GM23338 (cell line): ENCODE data around the gene GRIN2D. TPM values are rescaled to one million over a fixed set of nuclear protein-coding genes. Genes with fewer than 3 reads are reported as not detected.

Experiments used
- ATAC-seq: fragments of 200-7000 bp; cut with Tn5 transposase; 3 replicates; pipeline ENCODE4 v1.9.1; 2020
- DNase-seq: peaks from one replicate; pipeline ENCODE4 v3.0.0-alpha.2; 2015; ENCODE audit warnings: low spot score
- H2AFZ ChIP-seq: fragments of 200-600 bp; sonication (generic); 2 replicates; pipeline ENCODE4 v1.8.0; 2016; ENCODE audit warnings: antibody characterized with exemption, mild to moderate bottlenecking, moderate library complexity
- H3F3A ChIP-seq: fragments of 200-600 bp; sonication (generic); replicated peaks from 2 replicates; pipeline ENCODE4 v1.8.0; 2017; ENCODE audit warnings: antibody characterized with exemption, mixed run types, low read depth
- H3K27ac ChIP-seq: fragments of 200-600 bp; sonication (generic); 2 replicates; pipeline ENCODE4 v1.6.1; 2016; ENCODE audit warnings: low read depth
- H3K27me3 ChIP-seq: fragments of 200-600 bp; sonication (generic); 2 replicates; pipeline ENCODE4 v1.8.0; 2016; ENCODE audit warnings: mild to moderate bottlenecking, mixed run types, moderate library complexity; ENCODE audit not compliant: insufficient read depth
- H3K36me3 ChIP-seq: fragments of 200-600 bp; sonication (generic); 2 replicates; pipeline ENCODE4 v1.8.0; 2016; ENCODE audit warnings: mild to moderate bottlenecking; ENCODE audit not compliant: insufficient read depth
- H3K4me1 ChIP-seq: fragments of 200-600 bp; sonication (generic); 2 replicates; pipeline ENCODE4 v1.8.0; 2016; ENCODE audit warnings: mild to moderate bottlenecking, moderate library complexity; ENCODE audit not compliant: insufficient read depth
- H3K4me2 ChIP-seq: fragments of 200-600 bp; sonication (generic); 2 replicates; pipeline ENCODE4 v1.7.1; 2017; ENCODE audit warnings: mixed run types
- H3K4me3 ChIP-seq: fragments of 200-600 bp; sonication (generic); 2 replicates; pipeline ENCODE4 v1.6.1; 2016; ENCODE audit warnings: mixed run types
- H3K79me2 ChIP-seq: fragments of 200-600 bp; sonication (generic); replicated peaks from 2 replicates; pipeline ENCODE4 v1.8.0; 2017; ENCODE audit warnings: mild to moderate bottlenecking; ENCODE audit not compliant: insufficient read depth
- H3K9me2 ChIP-seq: fragments of 200-600 bp; sonication (generic); 2 replicates; pipeline ENCODE4 v1.8.0; 2017; ENCODE audit not compliant: insufficient read depth
- H4K20me1 ChIP-seq: fragments of 200-600 bp; sonication (generic); replicated peaks from 2 replicates; pipeline ENCODE4 v1.8.0; 2017; ENCODE audit warnings: mild to moderate bottlenecking; ENCODE audit not compliant: insufficient read depth
- H3K27ac Mint-ChIP-seq: 2 replicates; pipeline ENCODE4 v1.8.0; 2020; ENCODE audit warnings: inconsistent platforms, mild to moderate bottlenecking, moderate library complexity, mixed read lengths
- H3K27me3 Mint-ChIP-seq: 3 replicates; pipeline ENCODE4 v1.8.0; 2022; ENCODE audit warnings: low read depth, mild to moderate bottlenecking, moderate library complexity, mixed read lengths, inconsistent platforms; ENCODE audit not compliant: insufficient read depth, poor library complexity
- H3K36me3 Mint-ChIP-seq: 3 replicates; pipeline ENCODE4 v1.8.0; 2021; ENCODE audit warnings: low read depth, mild to moderate bottlenecking, inconsistent platforms, moderate library complexity, mixed read lengths
- H3K4me1 Mint-ChIP-seq: 3 replicates; pipeline ENCODE4 v1.8.0; 2020; ENCODE audit warnings: mild to moderate bottlenecking, inconsistent platforms, mixed read lengths
- H3K4me3 Mint-ChIP-seq: 3 replicates; pipeline ENCODE4 v1.8.0; 2021; ENCODE audit warnings: moderate library complexity, mild to moderate bottlenecking, inconsistent platforms, mixed read lengths
- H3K9me3 Mint-ChIP-seq: 3 replicates; pipeline ENCODE4 v1.8.0; 2020; ENCODE audit warnings: moderate library complexity, mild to moderate bottlenecking, inconsistent platforms, mixed read lengths
- CREB1 ChIP-seq: fragments of 250-450 bp; sonication (Bioruptor Pico); IDR thresholded peaks from 2 replicates; pipeline ENCODE4 v1.5.0; 2020; ENCODE audit warnings: low read depth, mild to moderate bottlenecking, moderate library complexity
- EZH2phosphoT487 ChIP-seq: fragments of 200-600 bp; sonication (generic); IDR thresholded peaks from one replicate; pipeline ENCODE4 v1.8.1; 2018; ENCODE audit warnings: antibody characterized with exemption; ENCODE audit not compliant: unreplicated experiment
- POLR2AphosphoS5 ChIP-seq: IDR thresholded peaks from 2 replicates; pipeline ENCODE4 v1.6.1; 2016; ENCODE audit warnings: antibody characterized with exemption, low read depth
- STAT1 ChIP-seq: IDR thresholded peaks from one replicate; pipeline ENCODE4 v1.6.1; 2016; ENCODE audit warnings: antibody characterized with exemption; ENCODE audit not compliant: unreplicated experiment
- long read RNA-seq: library from polyadenylated mRNA; unstranded; transcript quantifications from one replicate; pipeline ENCODE4 v2.0.0, GENCODE V29; 2020; ENCODE audit not compliant: unreplicated experiment
- polyA plus RNA-seq: library from polyadenylated mRNA; unstranded; fragments of >200 nt; fragmentation: Nextera tagmentation; extraction: Ambion mirVana; gene quantifications from 2 replicates; pipeline ENCODE4 v1.2.1, GENCODE V29; 2016
- total RNA-seq: library from RNA; depleted of rRNA; stranded (reverse); fragments of >200 nt; shearing (Covaris generic); gene quantifications from 2 replicates; pipeline ENCODE4 v1.2.3, GENCODE V29; 2014; rRNA removed
- TF ChIP-seq, protein P1 (sequence below), 2 experiments: fragments of 200-600 bp in 1 of 2; sonication (generic) in 1 of 2; conservative IDR thresholded peaks; 2 replicates each; pipeline versions ENCODE4 v1.5.1 to v1.6.1; 2016 to 2017; ENCODE audit warnings: antibody characterized with exemption in 2 of 2, low read depth in 2 of 2, mild to moderate bottlenecking in 2 of 2, moderate library complexity in 1 of 2
- TF ChIP-seq, protein P2 (sequence below): fragments of 250-450 bp; sonication (Bioruptor Pico); IDR thresholded peaks from 2 replicates; pipeline ENCODE4 v1.5.0; 2020; ENCODE audit warnings: mild to moderate bottlenecking, moderate library complexity
- TF ChIP-seq, protein P3 (sequence below): IDR thresholded peaks from one replicate; pipeline ENCODE4 v1.6.1; 2018; ENCODE audit warnings: antibody characterized with exemption; ENCODE audit not compliant: unreplicated experiment

GRIN2D gene
- total RNA-seq (16.5 and 20.0 TPM in 2 replicates), polyA plus RNA-seq (4.4 and 6.0 TPM in 2 replicates)
- long read RNA-seq: 0 reads

DNA sequence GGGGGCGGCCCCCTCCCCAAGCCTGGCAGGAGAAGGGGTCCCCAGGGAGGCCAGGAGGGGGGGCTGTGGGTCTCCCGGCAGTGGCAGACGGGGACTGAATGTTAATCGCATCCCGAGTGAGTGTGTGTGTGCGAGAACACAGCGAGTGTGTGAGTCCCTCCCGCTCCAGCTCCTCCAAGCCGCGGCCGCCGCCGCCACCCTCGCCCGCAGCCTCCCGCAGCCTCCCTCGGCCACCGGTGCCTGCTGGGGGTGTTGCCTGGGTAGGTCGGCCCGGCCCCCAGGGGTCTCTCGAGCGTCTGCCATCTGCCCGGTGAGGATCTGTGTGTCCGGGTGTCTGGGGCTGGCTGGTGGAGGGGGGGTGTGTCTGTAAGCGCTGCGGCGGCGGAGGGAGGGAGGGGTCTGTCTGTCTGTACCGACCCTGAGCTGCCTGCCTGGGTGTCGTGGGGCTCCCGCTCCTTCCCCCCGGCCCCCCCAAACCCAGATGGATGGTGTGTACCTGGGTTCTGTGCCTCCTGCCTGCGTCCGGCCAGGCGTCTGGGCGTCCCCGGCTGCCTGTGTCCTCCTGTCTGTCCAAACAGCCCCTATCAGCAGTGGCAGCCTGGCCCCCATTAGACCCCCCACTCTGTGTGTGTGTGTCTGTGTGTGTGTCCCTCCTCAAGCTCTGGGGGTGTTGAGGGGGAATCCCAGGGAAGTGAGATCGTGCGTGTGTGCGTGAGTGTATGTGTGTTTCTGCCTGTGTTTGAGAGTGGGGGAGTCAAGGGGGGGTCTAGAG is at the start of gene GRIN2D:
Gene GRIN2D (plus strand): TSS at position 110 of the 772 bp plus-strand sequence. CDS start 4,725 bp downstream, outside the sequence.
- Mint-ChIP-seq H3K4me1 (peaks cover 46% of the 10 kb centered on the region), H3K9me3 (peaks cover under 1% of the 10 kb centered on the region; the same call in 2 of the 3 replicates), H3K4me3 (peak within 1 kb of the TSS; percentile 73), H3K27me3 (peaks cover 55% of the 10 kb centered on the region), H3K27ac (no peak within 1 kb of the TSS), H3K36me3 (peaks cover 13% of the 10 kb centered on the region)
- Histone ChIP-seq H3K27me3 (peaks cover 62% of the 10 kb centered on the region), H3F3A (peaks cover 11% of the 10 kb centered on the region), H3K4me2 (peak within 1 kb of the TSS; percentile 95), H3K9me2 (no peaks in the 10 kb centered on the region), H2AFZ (peak within 1 kb of the TSS; percentile 86), H3K79me2 (peaks cover 17% of the 10 kb centered on the region), H3K27ac (no peak within 1 kb of the TSS), H4K20me1 (peaks cover 2% of the 10 kb centered on the region; the same call in 1 of the 2 replicates), H3K36me3 (no peaks in the 10 kb centered on the region), H3K4me1 (peaks cover 44% of the 10 kb centered on the region), H3K4me3 (peak within 1 kb of the TSS; percentile 74)
- TF ChIP-seq, protein P1, sequence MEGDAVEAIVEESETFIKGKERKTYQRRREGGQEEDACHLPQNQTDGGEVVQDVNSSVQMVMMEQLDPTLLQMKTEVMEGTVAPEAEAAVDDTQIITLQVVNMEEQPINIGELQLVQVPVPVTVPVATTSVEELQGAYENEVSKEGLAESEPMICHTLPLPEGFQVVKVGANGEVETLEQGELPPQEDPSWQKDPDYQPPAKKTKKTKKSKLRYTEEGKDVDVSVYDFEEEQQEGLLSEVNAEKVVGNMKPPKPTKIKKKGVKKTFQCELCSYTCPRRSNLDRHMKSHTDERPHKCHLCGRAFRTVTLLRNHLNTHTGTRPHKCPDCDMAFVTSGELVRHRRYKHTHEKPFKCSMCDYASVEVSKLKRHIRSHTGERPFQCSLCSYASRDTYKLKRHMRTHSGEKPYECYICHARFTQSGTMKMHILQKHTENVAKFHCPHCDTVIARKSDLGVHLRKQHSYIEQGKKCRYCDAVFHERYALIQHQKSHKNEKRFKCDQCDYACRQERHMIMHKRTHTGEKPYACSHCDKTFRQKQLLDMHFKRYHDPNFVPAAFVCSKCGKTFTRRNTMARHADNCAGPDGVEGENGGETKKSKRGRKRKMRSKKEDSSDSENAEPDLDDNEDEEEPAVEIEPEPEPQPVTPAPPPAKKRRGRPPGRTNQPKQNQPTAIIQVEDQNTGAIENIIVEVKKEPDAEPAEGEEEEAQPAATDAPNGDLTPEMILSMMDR (conservative IDR thresholded peaks at IDR 0.05; ENCODE audit: low read depth in 2 of 2): peak; percentile 34 to 48; a peak in 3 of 4 replicates
- no peak for TF ChIP-seq EZH2phosphoT487
- peak; percentile 65 for DNase-seq
- peak; percentile 7 for ATAC-seq

DNA sequence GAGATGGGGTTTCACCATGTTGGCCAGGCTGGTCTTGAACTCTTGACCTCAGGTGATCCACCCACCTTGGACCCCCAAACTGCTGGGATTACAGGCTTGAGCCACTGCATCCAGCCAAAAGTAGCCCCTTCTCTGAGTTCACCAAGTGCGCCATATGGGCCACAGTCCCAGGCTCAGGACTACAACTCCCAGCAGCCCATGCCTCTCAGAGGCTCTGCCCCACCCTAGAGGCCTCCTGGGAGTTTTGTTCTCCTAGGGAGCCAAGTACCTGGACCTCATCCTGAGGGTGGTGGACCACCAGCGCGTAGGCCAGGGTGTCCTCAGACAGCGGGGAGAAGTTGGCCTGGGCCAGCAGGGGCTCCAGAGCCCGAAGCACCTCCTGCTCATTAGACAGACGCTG is 48.6 kb upstream of the GRIN2D start:
- Histone ChIP-seq H2AFZ (no peak overlapping the region), H3K4me2 (no peak overlapping the region), H3K4me3 (no peak overlapping the region), H3K9me2 (no peaks in the 10 kb centered on the region), H3K27ac (no peak overlapping the region), H3K4me1 (no peaks in the 10 kb centered on the region; the same call in 1 of the 2 replicates), H3K79me2 (no peaks in the 10 kb centered on the region), H4K20me1 (no peaks in the 10 kb centered on the region), H3K27me3 (no peaks in the 10 kb centered on the region), H3F3A (no peaks in the 10 kb centered on the region), H3K36me3 (no peaks in the 10 kb centered on the region)
- DNase-seq (peak; percentile 70), ATAC-seq (peak; percentile 89)
- Mint-ChIP-seq H3K4me1 (no peaks in the 10 kb centered on the region; the same call in 2 of the 3 replicates), H3K27ac (no peak overlapping the region), H3K9me3 (no peaks in the 10 kb centered on the region; the same call in 2 of the 3 replicates), H3K27me3 (peaks cover 6% of the 10 kb centered on the region), H3K4me3 (no peak overlapping the region), H3K36me3 (no peaks in the 10 kb centered on the region)
- no peak for TF ChIP-seq CREB1 (CRISPR knock-in tag)
- TF ChIP-seq POLR2AphosphoS5: no peak
- TF ChIP-seq, protein P2, sequence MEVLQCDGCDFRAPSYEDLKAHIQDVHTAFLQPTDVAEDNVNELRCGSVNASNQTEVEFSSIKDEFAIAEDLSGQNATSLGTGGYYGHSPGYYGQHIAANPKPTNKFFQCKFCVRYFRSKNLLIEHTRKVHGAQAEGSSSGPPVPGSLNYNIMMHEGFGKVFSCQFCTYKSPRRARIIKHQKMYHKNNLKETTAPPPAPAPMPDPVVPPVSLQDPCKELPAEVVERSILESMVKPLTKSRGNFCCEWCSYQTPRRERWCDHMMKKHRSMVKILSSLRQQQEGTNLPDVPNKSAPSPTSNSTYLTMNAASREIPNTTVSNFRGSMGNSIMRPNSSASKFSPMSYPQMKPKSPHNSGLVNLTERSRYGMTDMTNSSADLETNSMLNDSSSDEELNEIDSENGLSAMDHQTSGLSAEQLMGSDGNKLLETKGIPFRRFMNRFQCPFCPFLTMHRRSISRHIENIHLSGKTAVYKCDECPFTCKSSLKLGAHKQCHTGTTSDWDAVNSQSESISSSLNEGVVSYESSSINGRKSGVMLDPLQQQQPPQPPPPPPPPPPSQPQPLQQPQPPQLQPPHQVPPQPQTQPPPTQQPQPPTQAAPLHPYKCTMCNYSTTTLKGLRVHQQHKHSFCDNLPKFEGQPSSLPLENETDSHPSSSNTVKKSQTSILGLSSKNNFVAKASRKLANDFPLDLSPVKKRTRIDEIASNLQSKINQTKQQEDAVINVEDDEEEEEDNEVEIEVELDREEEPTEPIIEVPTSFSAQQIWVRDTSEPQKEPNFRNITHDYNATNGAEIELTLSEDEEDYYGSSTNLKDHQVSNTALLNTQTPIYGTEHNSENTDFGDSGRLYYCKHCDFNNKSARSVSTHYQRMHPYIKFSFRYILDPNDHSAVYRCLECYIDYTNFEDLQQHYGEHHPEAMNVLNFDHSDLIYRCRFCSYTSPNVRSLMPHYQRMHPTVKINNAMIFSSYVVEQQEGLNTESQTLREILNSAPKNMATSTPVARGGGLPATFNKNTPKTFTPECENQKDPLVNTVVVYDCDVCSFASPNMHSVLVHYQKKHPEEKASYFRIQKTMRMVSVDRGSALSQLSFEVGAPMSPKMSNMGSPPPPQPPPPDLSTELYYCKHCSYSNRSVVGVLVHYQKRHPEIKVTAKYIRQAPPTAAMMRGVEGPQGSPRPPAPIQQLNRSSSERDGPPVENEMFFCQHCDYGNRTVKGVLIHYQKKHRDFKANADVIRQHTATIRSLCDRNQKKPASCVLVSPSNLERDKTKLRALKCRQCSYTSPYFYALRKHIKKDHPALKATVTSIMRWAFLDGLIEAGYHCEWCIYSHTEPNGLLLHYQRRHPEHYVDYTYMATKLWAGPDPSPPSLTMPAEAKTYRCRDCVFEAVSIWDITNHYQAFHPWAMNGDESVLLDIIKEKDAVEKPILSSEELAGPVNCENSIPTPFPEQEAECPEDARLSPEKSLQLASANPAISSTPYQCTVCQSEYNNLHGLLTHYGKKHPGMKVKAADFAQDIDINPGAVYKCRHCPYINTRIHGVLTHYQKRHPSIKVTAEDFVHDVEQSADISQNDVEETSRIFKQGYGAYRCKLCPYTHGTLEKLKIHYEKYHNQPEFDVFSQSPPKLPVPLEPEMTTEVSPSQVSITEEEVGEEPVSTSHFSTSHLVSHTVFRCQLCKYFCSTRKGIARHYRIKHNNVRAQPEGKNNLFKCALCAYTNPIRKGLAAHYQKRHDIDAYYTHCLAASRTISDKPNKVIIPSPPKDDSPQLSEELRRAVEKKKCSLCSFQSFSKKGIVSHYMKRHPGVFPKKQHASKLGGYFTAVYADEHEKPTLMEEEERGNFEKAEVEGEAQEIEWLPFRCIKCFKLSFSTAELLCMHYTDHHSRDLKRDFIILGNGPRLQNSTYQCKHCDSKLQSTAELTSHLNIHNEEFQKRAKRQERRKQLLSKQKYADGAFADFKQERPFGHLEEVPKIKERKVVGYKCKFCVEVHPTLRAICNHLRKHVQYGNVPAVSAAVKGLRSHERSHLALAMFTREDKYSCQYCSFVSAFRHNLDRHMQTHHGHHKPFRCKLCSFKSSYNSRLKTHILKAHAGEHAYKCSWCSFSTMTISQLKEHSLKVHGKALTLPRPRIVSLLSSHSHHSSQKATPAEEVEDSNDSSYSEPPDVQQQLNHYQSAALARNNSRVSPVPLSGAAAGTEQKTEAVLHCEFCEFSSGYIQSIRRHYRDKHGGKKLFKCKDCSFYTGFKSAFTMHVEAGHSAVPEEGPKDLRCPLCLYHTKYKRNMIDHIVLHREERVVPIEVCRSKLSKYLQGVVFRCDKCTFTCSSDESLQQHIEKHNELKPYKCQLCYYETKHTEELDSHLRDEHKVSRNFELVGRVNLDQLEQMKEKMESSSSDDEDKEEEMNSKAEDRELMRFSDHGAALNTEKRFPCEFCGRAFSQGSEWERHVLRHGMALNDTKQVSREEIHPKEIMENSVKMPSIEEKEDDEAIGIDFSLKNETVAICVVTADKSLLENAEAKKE: no peak
- TF ChIP-seq, protein P3, sequence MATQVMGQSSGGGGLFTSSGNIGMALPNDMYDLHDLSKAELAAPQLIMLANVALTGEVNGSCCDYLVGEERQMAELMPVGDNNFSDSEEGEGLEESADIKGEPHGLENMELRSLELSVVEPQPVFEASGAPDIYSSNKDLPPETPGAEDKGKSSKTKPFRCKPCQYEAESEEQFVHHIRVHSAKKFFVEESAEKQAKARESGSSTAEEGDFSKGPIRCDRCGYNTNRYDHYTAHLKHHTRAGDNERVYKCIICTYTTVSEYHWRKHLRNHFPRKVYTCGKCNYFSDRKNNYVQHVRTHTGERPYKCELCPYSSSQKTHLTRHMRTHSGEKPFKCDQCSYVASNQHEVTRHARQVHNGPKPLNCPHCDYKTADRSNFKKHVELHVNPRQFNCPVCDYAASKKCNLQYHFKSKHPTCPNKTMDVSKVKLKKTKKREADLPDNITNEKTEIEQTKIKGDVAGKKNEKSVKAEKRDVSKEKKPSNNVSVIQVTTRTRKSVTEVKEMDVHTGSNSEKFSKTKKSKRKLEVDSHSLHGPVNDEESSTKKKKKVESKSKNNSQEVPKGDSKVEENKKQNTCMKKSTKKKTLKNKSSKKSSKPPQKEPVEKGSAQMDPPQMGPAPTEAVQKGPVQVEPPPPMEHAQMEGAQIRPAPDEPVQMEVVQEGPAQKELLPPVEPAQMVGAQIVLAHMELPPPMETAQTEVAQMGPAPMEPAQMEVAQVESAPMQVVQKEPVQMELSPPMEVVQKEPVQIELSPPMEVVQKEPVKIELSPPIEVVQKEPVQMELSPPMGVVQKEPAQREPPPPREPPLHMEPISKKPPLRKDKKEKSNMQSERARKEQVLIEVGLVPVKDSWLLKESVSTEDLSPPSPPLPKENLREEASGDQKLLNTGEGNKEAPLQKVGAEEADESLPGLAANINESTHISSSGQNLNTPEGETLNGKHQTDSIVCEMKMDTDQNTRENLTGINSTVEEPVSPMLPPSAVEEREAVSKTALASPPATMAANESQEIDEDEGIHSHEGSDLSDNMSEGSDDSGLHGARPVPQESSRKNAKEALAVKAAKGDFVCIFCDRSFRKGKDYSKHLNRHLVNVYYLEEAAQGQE: no peak
- no peak for TF ChIP-seq STAT1
